Dermis blood vessel endothelial cell (primary cell): ENCODE results near the gene SLC52A1. TPM values are rescaled to one million over a fixed set of nuclear protein-coding genes. Genes with fewer than 3 reads are reported as not detected.
"Not testable (repeated sequence)": the region's sequence is repeated elsewhere in the genome, so short reads cannot be mapped to it uniquely, and the experiment has no call there.

ENCODE experiments used
- DNase-seq: peaks from one replicate; pipeline ENCODE4 v3.0.0; 2010
- total RNA-seq: library from RNA; depleted of rRNA; stranded (reverse); fragments of >200 nt; gene quantifications from 2 replicates; pipeline ENCODE4 v1.2.3, GENCODE V29; 2014

SLC52A1 gene
- total RNA-seq, 1 donor from 2014 or later: 0.17 TPM

- DNase-seq: not testable (repeated sequence)
Measured at GRCh38 chr17:5030168-5030567, 5.1 kb downstream of the SLC52A1 start.

- DNase-seq: no peak
Measured at GRCh38 chr17:5027916-5028315, 7.3 kb downstream of the SLC52A1 start.

GRCh38 chr17:5027299-5027698, 7.9 kb downstream of the SLC52A1 start:
- no peak for DNase-seq

- DNase-seq: no peak
Measured at GRCh38 chr17:5024604-5025003, 10.6 kb downstream of the SLC52A1 start.

GRCh38 chr17:5023588-5024147, 11.6 kb downstream of the SLC52A1 start:
- no peak for DNase-seq

- DNase-seq: no peak
Measured at GRCh38 chr17:5022171-5022711, 13.0 kb downstream of the SLC52A1 start.

- DNase-seq: no peak
Measured at GRCh38 chr17:5020502-5021023, 14.7 kb downstream of the SLC52A1 start.

GRCh38 chr17:5019475-5019956, 15.7 kb downstream of the SLC52A1 start:
- peak; percentile 25 for DNase-seq

- DNase-seq: no peak
Measured at GRCh38 chr17:5014357-5014756, 20.9 kb downstream of the SLC52A1 start.

GRCh38 chr17:5011928-5012327, 23.3 kb downstream of the SLC52A1 start:
- peak; percentile 80 for DNase-seq

GRCh38 chr17:5003214-5003867, 31.9 kb downstream of the SLC52A1 start:
- no peak for DNase-seq

GRCh38 chr17:5002121-5002788, 33.0 kb downstream of the SLC52A1 start:
- no peak for DNase-seq

GRCh38 chr17:5000237-5000639, 35.0 kb downstream of the SLC52A1 start:
- DNase-seq: no peak

GRCh38 chr17:4999430-5000093, 35.7 kb downstream of the SLC52A1 start:
- DNase-seq: no peak

GRCh38 chr17:4998732-4999429, 36.3 kb downstream of the SLC52A1 start:
- peak; percentile 15 for DNase-seq

- peak; percentile 50 for DNase-seq
Measured at GRCh38 chr17:4998027-4998731, 37.0 kb downstream of the SLC52A1 start.

GRCh38 chr17:4997302-4998026, 37.8 kb downstream of the SLC52A1 start, which contains the start of the genes INCA1 and KIF1C:
INCA1 (minus strand) TSS chr17:4997522; CDS start chr17:4994437, 3,085 bp downstream.
KIF1C (plus strand) TSS chr17:4997950; CDS start chr17:5000247, 2,297 bp downstream.
- DNase-seq: peak; percentile 92

GRCh38 chr17:4994081-4994595, 41.1 kb downstream of the SLC52A1 start:
- no peak for DNase-seq

GRCh38 chr17:4987767-4988567, 47.3 kb downstream of the SLC52A1 start:
- DNase-seq: peak; percentile 22
